Ovary (tissue), 9 donors: ENCODE measurements around the gene HIPK2. TPM values are rescaled to one million over a fixed set of nuclear protein-coding genes. Genes with fewer than 3 reads are reported as not detected.

Experiments
- DNase-seq, 5 donors: peaks; one replicate each; pipeline ENCODE4 v3.0.0-alpha.2; 2019 to 2020
- H3K27ac ChIP-seq, 2 donors: fragments of 200-600 bp; one replicate each; pipeline versions ENCODE4 v1.5.1 to v1.8.0; 2019 to 2022
- H3K27me3 ChIP-seq: fragments of 200-600 bp; one replicate; pipeline ENCODE4 v1.8.0; 2022
- H3K36me3 ChIP-seq: fragments of 200-600 bp; sonication (generic); one replicate; pipeline ENCODE4 v1.5.1; 2019
- H3K4me1 ChIP-seq: one replicate; pipeline ENCODE4 v1.8.1; 2013; ENCODE audit warnings: mild to moderate bottlenecking, moderate library complexity; ENCODE audit not compliant: insufficient read depth
- H3K4me3 ChIP-seq: fragments of 200-600 bp; sonication (generic); one replicate; pipeline ENCODE4 v1.5.1; 2017
- H3K9me3 ChIP-seq, 2 donors: fragments of 200-600 bp in 1 of 2; sonication (generic) in 1 of 2; one replicate each; pipeline versions ENCODE4 v1.5.1 to v1.8.1; 2013 to 2019; ENCODE audit warnings: mild to moderate bottlenecking in 1 of 2, moderate library complexity in 1 of 2
- CTCF ChIP-seq, 3 donors: fragments of 450-650 bp in 2 of 3; fragments of 200-600 bp in 1 of 3; IDR thresholded peaks; one replicate each; pipeline versions ENCODE4 v1.5.1 to v1.8.0; 2016 to 2022; ENCODE audit warnings: antibody characterized with exemption in 3 of 3, mild to moderate bottlenecking in 1 of 3
- EP300 ChIP-seq: sonication (generic); formaldehyde crosslinking; IDR thresholded peaks from one replicate; pipeline ENCODE4 v1.6.1; 2017; ENCODE audit warnings: antibody characterized with exemption
- POLR2A ChIP-seq: fragments of 450-650 bp; IDR thresholded peaks from one replicate; pipeline ENCODE4 v1.6.1; 2017; ENCODE audit warnings: antibody characterized with exemption, mild to moderate bottlenecking, moderate library complexity
- WGBS, 3 donors: extraction: QIAGEN DNeasy Blood & Tissue Kit in 1 of 3; methylation state at CpG; one replicate each; pipeline versions ENCODE4 v1.1.5 to v1.1.7; 2013 to 2017; 5-methylcytosine and 5-hydroxymethylcytosine counted together
- intact Hi-C, 4 donors: fragments of 100-400 bp; cut with DNase I; formaldehyde crosslinking; loops; one replicate each; pipeline versions ENCODE4 v1.11.0 to v1.15.1; 2022 to 2023
- polyA plus RNA-seq, 2 donors: library from polyadenylated mRNA; stranded (reverse); fragments of 200-250 nt in 1 of 2; fragments of 350-450 nt in 1 of 2; fragmentation: Illumina TruSeq in 1 of 2; extraction: RNeasy Lipid Tissue Mini Kit (QIAGEN cat#74804) in 1 of 2; gene quantifications; one replicate each; pipeline ENCODE4 v1.2.3, GENCODE V29; 2013 to 2014
- total RNA-seq, 7 donors: library from RNA; depleted of rRNA in 2 of 7; stranded (reverse); fragments of >200 nt in 2 of 7; fragmentation: NEBNext Ultra II Directional in 3 of 7; extraction: Animal tissue kit (Norgen Biotek cat#: 25700) in 3 of 7; gene quantifications; one replicate each; pipeline versions ENCODE4 v1.1.0 to v1.2.4, GENCODE V29; 2016 to 2023
- donor health status: DM: no; HTN: no; CAD: no; lungs with moderate emphysema.
- donor health status: DM: no; HTN: no; CAD: no.
- donor health status: Bipolar disorder and iron deficiency.
- donor health status: DM: yes; HTN: yes; CAD: no.
- donor health status: DM: no; HTN: no; CAD: no.
- donor health status: DM: yes; HTN: yes; CAD: no.

HIPK2 gene
- total and polyA plus RNA-seq, 9 donors, result 7.3 to 38.4 (median 28.1) TPM

DNA sequence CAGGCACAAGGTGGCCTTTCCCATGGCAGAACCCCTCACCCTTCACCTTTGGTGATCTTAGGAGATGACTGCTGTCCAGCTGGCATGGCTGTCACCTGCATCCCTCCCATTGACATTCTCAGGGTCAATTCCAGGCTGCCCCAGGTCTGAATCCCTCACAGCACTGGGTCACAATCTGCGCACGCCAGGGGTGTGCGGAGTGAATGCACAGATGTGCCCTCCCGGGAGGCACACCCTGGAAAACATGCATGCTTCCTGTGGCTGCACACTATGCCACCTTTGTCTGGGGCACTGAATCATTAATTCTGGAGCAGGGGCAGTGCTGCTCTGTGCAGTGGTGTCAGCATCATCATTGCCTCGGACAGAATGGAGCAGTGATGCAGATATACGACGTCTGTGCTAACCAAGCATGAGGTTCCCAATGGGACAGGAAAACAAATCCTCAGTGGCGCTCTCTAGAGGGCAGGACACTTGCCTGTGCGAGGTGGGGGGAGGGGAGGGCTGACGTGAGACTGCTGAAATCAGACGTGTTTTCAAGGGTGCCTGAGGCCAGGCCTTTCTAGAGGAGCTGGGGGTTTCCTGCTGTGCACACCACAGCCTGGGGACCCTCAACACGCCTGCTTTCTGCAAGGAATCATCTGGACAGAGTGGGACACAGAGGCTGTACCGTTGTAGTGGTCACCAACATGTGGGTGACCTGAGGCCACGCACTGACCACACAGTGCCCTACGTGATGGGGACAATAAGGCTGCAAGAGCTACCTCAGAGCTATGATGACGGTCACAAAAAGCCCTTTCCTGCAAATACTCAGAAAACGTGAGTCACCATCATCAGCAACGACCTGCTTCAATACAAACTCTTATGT, 77.9 kb downstream of the HIPK2 start:
- no peaks in the 10 kb centered on the region for H3K9me3 ChIP-seq
- intact Hi-C loops, result no loop called here
- no peak for DNase-seq
- no peak overlapping the region for H3K27ac ChIP-seq
- H3K36me3 ChIP-seq, result no peaks in the 10 kb centered on the region
- no peak for TF ChIP-seq POLR2A
- no peak for TF ChIP-seq CTCF (IDR thresholded peaks at IDR 0.05)
- no peak for TF ChIP-seq EP300
- no peaks in the 10 kb centered on the region for H3K27me3 ChIP-seq
- H3K4me1 ChIP-seq, result peaks cover 20% of the 10 kb centered on the region
- no peak overlapping the region for H3K4me3 ChIP-seq
- WGBS, 3 donors, result 89 to 94% (median 92%) methylated on average over 18 of the region's 18 CpGs

GRCh38 chr7:139698844-139699243, 79.0 kb downstream of the HIPK2 start:
- TF ChIP-seq EP300 (no peak), CTCF (IDR thresholded peaks at IDR 0.05) (no peak), POLR2A (no peak)
- Histone ChIP-seq H3K4me1 (peaks cover 15% of the 10 kb centered on the region), H3K36me3 (no peaks in the 10 kb centered on the region), H3K9me3 (no peaks in the 10 kb centered on the region), H3K4me3 (no peak overlapping the region), H3K27ac (no peak overlapping the region), H3K27me3 (no peaks in the 10 kb centered on the region)
- WGBS, 3 donors, result 90% methylated on average over 13 of the region's 13 CpGs
- DNase-seq, result no peak
- intact Hi-C loops, result no loop called here

DNA sequence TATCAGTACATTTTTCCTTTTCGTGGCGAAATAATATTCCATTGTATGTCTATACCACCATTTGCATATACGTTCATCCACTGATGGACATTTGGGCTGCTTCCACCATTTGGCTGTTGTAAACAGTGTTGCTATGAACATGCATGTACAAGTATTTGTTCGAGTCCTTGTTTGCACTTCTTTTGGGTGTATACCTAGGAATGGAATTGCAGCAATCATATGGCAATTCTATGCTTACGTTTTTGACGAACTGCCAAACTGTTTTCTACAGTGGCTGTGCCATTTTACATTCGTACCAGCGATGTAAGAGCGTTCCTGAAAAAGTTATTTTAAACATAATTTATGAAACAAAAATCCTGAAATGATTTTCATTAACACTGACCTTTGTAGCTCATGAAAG, 79.5 kb downstream of the HIPK2 start:
- Histone ChIP-seq H3K27me3 (no peaks in the 10 kb centered on the region), H3K4me1 (peaks cover 11% of the 10 kb centered on the region), H3K36me3 (no peaks in the 10 kb centered on the region), H3K27ac (no peak overlapping the region), H3K9me3 (no peaks in the 10 kb centered on the region), H3K4me3 (no peak overlapping the region)
- DNase-seq, result no peak
- 94 to 96% (median 96%) methylated on average over 9 of the region's 9 CpGs for WGBS, 3 donors
- intact Hi-C loops, result no loop called here
- no peak for TF ChIP-seq CTCF (IDR thresholded peaks at IDR 0.05)
- no peak for TF ChIP-seq EP300
- TF ChIP-seq POLR2A, result no peak

- Histone ChIP-seq H3K4me3 (no peak overlapping the region), H3K4me1 (peaks cover 2% of the 10 kb centered on the region), H3K9me3 (no peaks in the 10 kb centered on the region), H3K36me3 (no peaks in the 10 kb centered on the region), H3K27ac (no peak overlapping the region), H3K27me3 (no peaks in the 10 kb centered on the region)
- no peak for DNase-seq
- intact Hi-C loops, result no loop called here
- 75 to 85% (median 80%) methylated on average over 10 of the region's 10 CpGs for WGBS, 3 donors
- TF ChIP-seq POLR2A (no peak), EP300 (no peak), CTCF (IDR thresholded peaks at IDR 0.05) (no peak)
Observed at GRCh38 chr7:139697056-139697455, 80.7 kb downstream of the HIPK2 start.
